Endodermal cell (in vitro differentiated cells): Measurements from ENCODE around the gene NARS2. TPM values are rescaled to one million over a fixed set of nuclear protein-coding genes. Genes with fewer than 3 reads are reported as not detected.

Experiments used
- DNase-seq: peaks from one replicate; pipeline ENCODE4 v3.0.0-alpha.2; 2017
- H3K27ac ChIP-seq: 2 replicates; pipeline ENCODE4 v1.5.1; 2013; ENCODE audit warnings: mild to moderate bottlenecking, low read depth, low read length, moderate library complexity
- H3K27me3 ChIP-seq: 2 replicates; pipeline ENCODE4 v1.6.1; 2013; ENCODE audit warnings: mild to moderate bottlenecking, low read length, moderate library complexity; ENCODE audit not compliant: insufficient read depth, control insufficient read depth, poor library complexity, severe bottlenecking
- H3K36me3 ChIP-seq: 2 replicates; pipeline ENCODE4 v1.7.0; 2013; ENCODE audit warnings: mild to moderate bottlenecking, low read length, moderate library complexity; ENCODE audit not compliant: control insufficient read depth, insufficient read depth
- H3K4me1 ChIP-seq: one replicate; pipeline ENCODE4 v1.7.0; 2013; ENCODE audit warnings: low read length; ENCODE audit not compliant: control insufficient read depth, insufficient read depth
- H3K4me3 ChIP-seq: 2 replicates; pipeline ENCODE4 v1.5.1; 2013; ENCODE audit warnings: mild to moderate bottlenecking, low read length, moderate library complexity
- H3K9ac ChIP-seq: 2 replicates; pipeline ENCODE4 v1.6.1; 2013; ENCODE audit warnings: mild to moderate bottlenecking, low read length, moderate library complexity; ENCODE audit not compliant: poor library complexity, severe bottlenecking; ENCODE audit errors: extremely low read depth
- H3K9me3 ChIP-seq: 2 replicates; pipeline ENCODE4 v1.6.1; 2013; ENCODE audit warnings: mild to moderate bottlenecking, low read length, moderate library complexity; ENCODE audit not compliant: control insufficient read depth
- H3K27ac Mint-ChIP-seq: 2 replicates; pipeline ENCODE4 v1.8.0; 2020; ENCODE audit warnings: mixed read lengths
- H3K27me3 Mint-ChIP-seq: 2 replicates; pipeline ENCODE4 v1.8.0; 2021; ENCODE audit warnings: mild to moderate bottlenecking, mixed read lengths; ENCODE audit not compliant: insufficient read depth
- H3K36me3 Mint-ChIP-seq: 2 replicates; pipeline ENCODE4 v1.8.0; 2020; ENCODE audit warnings: low read depth, mixed read lengths
- H3K4me1 Mint-ChIP-seq: 2 replicates; pipeline ENCODE4 v1.8.0; 2020; ENCODE audit warnings: mixed read lengths
- H3K4me3 Mint-ChIP-seq: 2 replicates; pipeline ENCODE4 v1.8.0; 2020; ENCODE audit warnings: mild to moderate bottlenecking, moderate library complexity, mixed read lengths
- H3K9me3 Mint-ChIP-seq: 2 replicates; pipeline ENCODE4 v1.8.0; 2020; ENCODE audit warnings: mild to moderate bottlenecking, mixed read lengths
- CTCF ChIP-seq: fragments of 200-600 bp; sonication (generic); conservative IDR thresholded peaks from 2 replicates; pipeline ENCODE4 v1.5.0; 2021; ENCODE audit warnings: antibody characterized with exemption, mild to moderate bottlenecking
- WGBS, 2 experiments: methylation state at CpG; one replicate each; pipeline versions ENCODE4 v1.1.5 to v1.1.7; 2013; ENCODE audit warnings: missing lambda C conversion rate in 2 of 2, mixed read lengths in 1 of 2; ENCODE audit not compliant: insufficient coverage in 1 of 2, insufficient read length in 1 of 2; 5-methylcytosine and 5-hydroxymethylcytosine counted together
- total RNA-seq, 2 donors: library from RNA; stranded (reverse); fragmentation: NEBNext Ultra II Directional in 1 of 2; extraction: Animal tissue kit (Norgen Biotek cat#: 25700) in 1 of 2; gene quantifications; 2 replicates in 1 of 2; 3 replicates in 1 of 2; pipeline ENCODE4 v1.2.1, GENCODE V29; 2021

Gene NARS2
- total RNA-seq, 2 donors from 2014 or later = 45.8 to 53.7 TPM

- H3K9ac ChIP-seq = no peak overlapping the region
- peaks cover 4% of the 10 kb centered on the region for H3K4me1 Mint-ChIP-seq
- H3K27ac Mint-ChIP-seq = no peak overlapping the region
- H3K4me1 ChIP-seq = peaks cover 2% of the 10 kb centered on the region
- H3K36me3 ChIP-seq = peaks cover 32% of the 10 kb centered on the region
- no peak overlapping the region for H3K4me3 ChIP-seq
- H3K9me3 ChIP-seq = peaks cover 3% of the 10 kb centered on the region
- TF ChIP-seq CTCF = no peak
- no peak for DNase-seq
- H3K27me3 Mint-ChIP-seq = no peaks in the 10 kb centered on the region
- WGBS, 2 experiments = 92 to 100% methylated on average over 2 to 4 of the region's 4 CpGs
- H3K9me3 Mint-ChIP-seq = no peaks in the 10 kb centered on the region
- H3K27ac ChIP-seq = no peak overlapping the region
- H3K4me3 Mint-ChIP-seq = no peak overlapping the region
- H3K27me3 ChIP-seq = no peaks in the 10 kb centered on the region
- H3K36me3 Mint-ChIP-seq = peaks cover 41% of the 10 kb centered on the region
These were observed 101.8 kb downstream of the NARS2 start for GRCh38 chr11:78472905-78473304.

- Histone ChIP-seq H3K36me3 (peaks cover 31% of the 10 kb centered on the region), H3K4me1 (peaks cover 2% of the 10 kb centered on the region), H3K27me3 (no peaks in the 10 kb centered on the region), H3K27ac (no peak overlapping the region), H3K9me3 (peaks cover 3% of the 10 kb centered on the region), H3K9ac (no peak overlapping the region), H3K4me3 (no peak overlapping the region)
- 92 to 100% methylated on average over 1 to 3 of the region's 3 CpGs for WGBS, 2 experiments
- Mint-ChIP-seq H3K4me1 (peaks cover 4% of the 10 kb centered on the region), H3K9me3 (no peaks in the 10 kb centered on the region), H3K36me3 (peaks cover 42% of the 10 kb centered on the region), H3K27me3 (no peaks in the 10 kb centered on the region), H3K27ac (no peak overlapping the region), H3K4me3 (no peak overlapping the region)
- DNase-seq = no peak
- TF ChIP-seq CTCF = no peak
These were observed 102.3 kb downstream of the NARS2 start for GRCh38 chr11:78472382-78472781.

GRCh38 chr11:78470861-78471442 lies 103.7 kb downstream of the NARS2 start:
- Mint-ChIP-seq H3K27ac (no peak overlapping the region), H3K9me3 (no peaks in the 10 kb centered on the region), H3K4me3 (no peak overlapping the region), H3K27me3 (no peaks in the 10 kb centered on the region), H3K4me1 (peaks cover 4% of the 10 kb centered on the region), H3K36me3 (peaks cover 42% of the 10 kb centered on the region)
- H3K27ac ChIP-seq = no peak overlapping the region
- WGBS, 2 experiments = 70 to 75% methylated on average over 2 of the region's 3 CpGs
- H3K27me3 ChIP-seq = no peaks in the 10 kb centered on the region
- peaks cover 3% of the 10 kb centered on the region for H3K9me3 ChIP-seq
- no peak overlapping the region for H3K4me3 ChIP-seq
- H3K4me1 ChIP-seq = peaks cover 2% of the 10 kb centered on the region
- no peak for TF ChIP-seq CTCF
- no peak for DNase-seq
- H3K9ac ChIP-seq = no peak overlapping the region
- H3K36me3 ChIP-seq = peaks cover 35% of the 10 kb centered on the region
